PC-3 (cell line): ENCODE measurements around the gene NRARP.

Experiments used
- EZH2 ChIP-seq: fragments of 300-600 bp; sonication (generic); IDR thresholded peaks from one replicate; pipeline ENCODE4 v1.6.1; 2017; ENCODE audit warnings: antibody characterized with exemption, mild to moderate bottlenecking, low read length; ENCODE audit not compliant: unreplicated experiment
- TF ChIP-seq, protein P1 (sequence below): fragments of 300-600 bp; sonication (generic); conservative IDR thresholded peaks from 2 replicates; pipeline ENCODE4 v1.5.1; 2017; ENCODE audit warnings: antibody characterized with exemption, low read depth, mild to moderate bottlenecking, low read length

DNA sequence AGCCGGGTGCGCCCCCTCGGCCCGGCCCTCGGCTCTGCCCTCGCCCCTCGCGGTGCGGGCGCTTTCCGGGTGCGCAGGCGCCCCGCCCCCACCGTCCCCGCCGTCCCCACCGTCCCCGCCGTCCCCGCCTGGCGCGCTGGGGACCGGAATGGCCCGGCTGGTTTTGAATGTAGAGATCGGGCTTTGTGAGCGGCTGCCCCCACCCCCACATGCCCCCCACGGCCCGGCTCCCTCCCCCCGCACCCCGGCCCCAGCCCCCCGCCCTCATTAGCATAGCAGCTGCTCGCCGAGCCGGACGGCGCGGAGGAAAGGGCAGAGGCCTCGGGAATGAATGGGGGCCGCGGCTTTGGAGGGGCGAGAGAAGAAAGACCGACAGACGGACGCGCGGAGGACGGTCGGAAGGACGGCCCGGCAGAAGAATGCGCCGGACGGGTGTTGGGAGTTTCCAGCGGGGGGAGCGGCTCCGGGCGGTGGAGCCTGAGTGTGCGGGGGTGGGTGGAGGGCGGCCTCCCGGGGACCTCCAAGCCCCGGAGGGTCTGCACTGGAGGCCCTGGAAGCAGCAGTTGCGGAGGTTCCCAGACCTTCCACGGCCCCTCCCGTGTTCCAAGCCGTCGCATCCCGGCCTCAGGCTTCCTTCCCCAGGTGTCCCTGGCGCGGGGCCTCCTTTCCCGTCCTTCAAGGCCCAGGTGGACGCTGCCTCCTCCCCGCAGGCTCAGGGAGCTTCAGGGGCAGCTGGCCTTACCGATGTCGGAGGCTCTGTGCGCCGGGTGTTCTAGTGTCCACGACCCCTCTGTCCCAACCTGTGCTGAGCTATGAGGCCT is 6.0 kb downstream of the NRARP start:
- TF ChIP-seq, protein P1, sequence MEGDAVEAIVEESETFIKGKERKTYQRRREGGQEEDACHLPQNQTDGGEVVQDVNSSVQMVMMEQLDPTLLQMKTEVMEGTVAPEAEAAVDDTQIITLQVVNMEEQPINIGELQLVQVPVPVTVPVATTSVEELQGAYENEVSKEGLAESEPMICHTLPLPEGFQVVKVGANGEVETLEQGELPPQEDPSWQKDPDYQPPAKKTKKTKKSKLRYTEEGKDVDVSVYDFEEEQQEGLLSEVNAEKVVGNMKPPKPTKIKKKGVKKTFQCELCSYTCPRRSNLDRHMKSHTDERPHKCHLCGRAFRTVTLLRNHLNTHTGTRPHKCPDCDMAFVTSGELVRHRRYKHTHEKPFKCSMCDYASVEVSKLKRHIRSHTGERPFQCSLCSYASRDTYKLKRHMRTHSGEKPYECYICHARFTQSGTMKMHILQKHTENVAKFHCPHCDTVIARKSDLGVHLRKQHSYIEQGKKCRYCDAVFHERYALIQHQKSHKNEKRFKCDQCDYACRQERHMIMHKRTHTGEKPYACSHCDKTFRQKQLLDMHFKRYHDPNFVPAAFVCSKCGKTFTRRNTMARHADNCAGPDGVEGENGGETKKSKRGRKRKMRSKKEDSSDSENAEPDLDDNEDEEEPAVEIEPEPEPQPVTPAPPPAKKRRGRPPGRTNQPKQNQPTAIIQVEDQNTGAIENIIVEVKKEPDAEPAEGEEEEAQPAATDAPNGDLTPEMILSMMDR = no peak
- TF ChIP-seq EZH2 = no peak
